Hepatocyte (in vitro differentiated cells): ENCODE results near the gene PITPNC1. TPM values are rescaled to one million over a fixed set of nuclear protein-coding genes. Genes with fewer than 3 reads are reported as not detected.

Source experiments
- DNase-seq: peaks from one replicate; pipeline ENCODE4 v3.0.0-alpha.2; 2016; ENCODE audit warnings: low spot score
- H2AFZ ChIP-seq: fragments of 200-600 bp; sonication (generic); 2 replicates; pipeline ENCODE4 v1.6.0; 2016; ENCODE audit warnings: antibody characterized with exemption, mild to moderate bottlenecking
- H3K27ac ChIP-seq: fragments of 200-600 bp; sonication (generic); 2 replicates; pipeline ENCODE4 v1.5.1; 2016; ENCODE audit warnings: mild to moderate bottlenecking
- H3K27me3 ChIP-seq: fragments of 200-600 bp; sonication (generic); 2 replicates; pipeline ENCODE4 v1.6.1; 2016
- H3K36me3 ChIP-seq: fragments of 200-600 bp; sonication (generic); replicated peaks from 2 replicates; pipeline ENCODE4 v1.5.1; 2016; ENCODE audit warnings: low read depth; ENCODE audit not compliant: insufficient read depth
- H3K4me1 ChIP-seq: fragments of 200-600 bp; sonication (generic); 2 replicates; pipeline ENCODE4 v1.5.1; 2016; ENCODE audit warnings: mild to moderate bottlenecking, moderate library complexity; ENCODE audit not compliant: insufficient read depth
- H3K4me2 ChIP-seq: fragments of 200-600 bp; sonication (generic); 2 replicates; pipeline ENCODE4 v1.6.0; 2016
- H3K4me3 ChIP-seq: fragments of 200-600 bp; sonication (generic); 2 replicates; pipeline ENCODE4 v1.5.1; 2016; ENCODE audit warnings: mild to moderate bottlenecking
- H3K79me2 ChIP-seq: fragments of 200-600 bp; sonication (generic); 2 replicates; pipeline ENCODE4 v1.6.0; 2017; ENCODE audit warnings: mild to moderate bottlenecking
- H3K9me2 ChIP-seq: fragments of 200-600 bp; sonication (generic); replicated peaks from 2 replicates; pipeline ENCODE4 v1.6.0; 2017; ENCODE audit warnings: mild to moderate bottlenecking; ENCODE audit not compliant: insufficient read depth
- H3K9me3 ChIP-seq: fragments of 200-600 bp; sonication (generic); 2 replicates; pipeline ENCODE4 v1.5.1; 2016; ENCODE audit warnings: low read depth, mild to moderate bottlenecking
- H4K20me1 ChIP-seq: fragments of 200-600 bp; sonication (generic); 2 replicates; pipeline ENCODE4 v1.6.0; 2016; ENCODE audit warnings: mild to moderate bottlenecking; ENCODE audit not compliant: insufficient read depth, poor library complexity, severe bottlenecking
- CTCF ChIP-seq: fragments of 200-600 bp; sonication (generic); IDR thresholded peaks from 2 replicates; pipeline ENCODE4 v1.5.1; 2016; ENCODE audit warnings: antibody characterized with exemption, mild to moderate bottlenecking; ENCODE audit not compliant: poor library complexity
- EZH2 ChIP-seq: fragments of 200-600 bp; sonication (generic); IDR thresholded peaks from 2 replicates; pipeline ENCODE4 v1.6.1; 2016; ENCODE audit warnings: antibody characterized with exemption, mild to moderate bottlenecking, borderline replicate concordance
- EZH2phosphoT487 ChIP-seq: fragments of 200-600 bp; sonication (generic); IDR thresholded peaks from one replicate; pipeline ENCODE4 v1.6.1; 2018; ENCODE audit warnings: antibody characterized with exemption, mild to moderate bottlenecking, low read depth, moderate library complexity; ENCODE audit not compliant: unreplicated experiment, severe bottlenecking
- WGBS: methylation state at CpG from one replicate; pipeline ENCODE4 v1.1.6; 2016; ENCODE audit warnings: low lambda C conversion rate; ENCODE audit errors: missing lambda C conversion rate; 5-methylcytosine and 5-hydroxymethylcytosine counted together
- polyA plus RNA-seq: library from polyadenylated mRNA; unstranded; fragments of >200 nt; fragmentation: Nextera tagmentation; extraction: Ambion mirVana; gene quantifications from 2 replicates; pipeline ENCODE4 v1.2.1, GENCODE V29; 2016
- total RNA-seq: library from RNA; depleted of rRNA; stranded (reverse); fragments of >200 nt; gene quantifications from 2 replicates; pipeline ENCODE4 v1.2.3, GENCODE V29; 2014

Gene PITPNC1
- total and polyA plus RNA-seq, 2 experiments from 2014 or later: 4.6 to 8.1 TPM

- no peak overlapping the region for H2AFZ ChIP-seq
- WGBS: 94% methylated on average over 1 of the region's 1 CpG
- no peak for DNase-seq
These were observed 79.0 kb downstream of the PITPNC1 start for GRCh38 chr17:67456103-67456502.

GRCh38 chr17:67456889-67457288, 79.8 kb downstream of the PITPNC1 start:
- Histone ChIP-seq H3K9me2 (no peaks in the 10 kb centered on the region), H3K36me3 (no peaks in the 10 kb centered on the region), H3K79me2 (no peaks in the 10 kb centered on the region), H3K27me3 (no peaks in the 10 kb centered on the region), H3K9me3 (no peaks in the 10 kb centered on the region), H4K20me1 (no peaks in the 10 kb centered on the region), H3K27ac (no peak overlapping the region), H2AFZ (no peak overlapping the region), H3K4me1 (no peaks in the 10 kb centered on the region), H3K4me3 (no peak overlapping the region), H3K4me2 (no peak overlapping the region)
- TF ChIP-seq EZH2 (no peak), EZH2phosphoT487 (no peak), CTCF (no peak)
- WGBS: 99% methylated on average over 3 of the region's 3 CpGs
- no peak for DNase-seq

More at GRCh38 chr17:67456103-67456502, 79.0 kb downstream of the PITPNC1 start:
- no peaks in the 10 kb centered on the region for H4K20me1 ChIP-seq
- no peaks in the 10 kb centered on the region for H3K9me3 ChIP-seq
- H3K36me3 ChIP-seq: no peaks in the 10 kb centered on the region
- no peak for TF ChIP-seq EZH2phosphoT487
- TF ChIP-seq EZH2: no peak
- TF ChIP-seq CTCF: no peak
- H3K27me3 ChIP-seq: no peaks in the 10 kb centered on the region
- no peak overlapping the region for H3K4me3 ChIP-seq
- H3K4me2 ChIP-seq: no peak overlapping the region
- no peaks in the 10 kb centered on the region for H3K79me2 ChIP-seq
- no peaks in the 10 kb centered on the region for H3K4me1 ChIP-seq
- H3K27ac ChIP-seq: no peak overlapping the region
- no peaks in the 10 kb centered on the region for H3K9me2 ChIP-seq

- H3K79me2 ChIP-seq: no peaks in the 10 kb centered on the region
- no peaks in the 10 kb centered on the region for H3K36me3 ChIP-seq
- no peak for DNase-seq
- H3K9me3 ChIP-seq: no peaks in the 10 kb centered on the region
- H3K27me3 ChIP-seq: no peaks in the 10 kb centered on the region
- no peak overlapping the region for H3K27ac ChIP-seq
- TF ChIP-seq CTCF: no peak
- no peak for TF ChIP-seq EZH2
- TF ChIP-seq EZH2phosphoT487: no peak
- H2AFZ ChIP-seq: no peak overlapping the region
- no peak overlapping the region for H3K4me3 ChIP-seq
- 94% methylated on average over 2 of the region's 2 CpGs for WGBS
- no peaks in the 10 kb centered on the region for H3K4me1 ChIP-seq
- no peaks in the 10 kb centered on the region for H4K20me1 ChIP-seq
- H3K4me2 ChIP-seq: no peak overlapping the region
- no peaks in the 10 kb centered on the region for H3K9me2 ChIP-seq
These were observed 81.1 kb downstream of the PITPNC1 start for GRCh38 chr17:67458203-67458602.

GRCh38 chr17:67459985-67460384, 82.9 kb downstream of the PITPNC1 start:
- WGBS: 73% methylated on average over 7 of the region's 7 CpGs
- Histone ChIP-seq H3K79me2 (no peaks in the 10 kb centered on the region), H3K4me3 (no peak overlapping the region), H3K4me2 (no peak overlapping the region), H3K27me3 (no peaks in the 10 kb centered on the region), H3K4me1 (no peaks in the 10 kb centered on the region), H3K36me3 (no peaks in the 10 kb centered on the region), H3K27ac (no peak overlapping the region), H3K9me3 (no peaks in the 10 kb centered on the region), H4K20me1 (no peaks in the 10 kb centered on the region), H2AFZ (no peak overlapping the region), H3K9me2 (no peaks in the 10 kb centered on the region)
- DNase-seq: no peak
- no peak for TF ChIP-seq EZH2
- TF ChIP-seq EZH2phosphoT487: no peak
- no peak for TF ChIP-seq CTCF
